GM12878 (cell line): ENCODE measurements around the gene RALGAPA2. TPM values are rescaled to one million over a fixed set of nuclear protein-coding genes. Genes with fewer than 3 reads are reported as not detected.

Experiments
- ATAC-seq: fragments of 200-7000 bp; cut with Tn5 transposase; 3 replicates; pipeline ENCODE4 v1.9.1; 2020; ENCODE audit warnings: mild to moderate bottlenecking, moderate library complexity
- BruUV-seq: library from RNA; stranded (reverse); fragments of 400-500 nt; replicated peaks from 2 replicates; lab custom pipeline; 2021; lab: Mats Ljungman, UMichigan
- CTCF ChIA-PET: fragments of 300-600 bp; sonication (Branson Sonifier 250); formaldehyde crosslinking; extraction: SDS; loops from one replicate; lab custom pipeline; 2021; ENCODE audit warnings: inconsistent platforms; lab: Yijun Ruan, JAX
- POLR2A ChIA-PET: fragments of 350-600 bp; formaldehyde crosslinking; extraction: SDS; loops from one replicate; lab custom pipeline; 2021; ENCODE audit warnings: inconsistent platforms; lab: Charles Lee
- RAD21 ChIA-PET: fragments of 300-600 bp; sonication (Branson Sonifier 250); formaldehyde crosslinking; loops from one replicate; lab custom pipeline; 2023; ENCODE audit warnings: antibody characterized with exemption; ENCODE audit not compliant: unreplicated experiment; lab: Charles Lee
- SMC1A ChIA-PET: fragments of 300-600 bp; sonication (Branson Sonifier 250); formaldehyde crosslinking; loops from one replicate; lab custom pipeline; 2023; ENCODE audit not compliant: unreplicated experiment, uncharacterized antibody; lab: Charles Lee
- DNase-seq: peaks from one replicate; pipeline ENCODE4 v3.0.0-alpha.2; 2011; ENCODE audit warnings: low read depth, low spot score
- FAIRE-seq: peaks from 3 replicates; lab custom pipeline; 2011; peaks lifted over from hg19 to GRCh38; lab: Jason Lieb, UNC
- H2AFZ ChIP-seq: 2 replicates; pipeline ENCODE4 v1.6.0; 2011; ENCODE audit warnings: low read depth, low read length, control low read depth; ENCODE audit not compliant: control insufficient read depth
- H3K27ac ChIP-seq: 2 replicates; pipeline ENCODE4 v1.5.1; 2011; ENCODE audit warnings: control low read depth; ENCODE audit not compliant: control insufficient read depth, insufficient read depth
- H3K27me3 ChIP-seq, 2 experiments: replicated peaks in 1 of 2; 2 replicates each; pipeline versions ENCODE4 v1.6.0 to v1.6.1; 2011; ENCODE audit warnings: low read length in 1 of 2; ENCODE audit not compliant: control insufficient read depth in 2 of 2, insufficient read depth in 2 of 2
- H3K36me3 ChIP-seq, 2 experiments: 2 replicates each; pipeline ENCODE4 v1.5.1; 2011; ENCODE audit warnings: low read length in 1 of 2; ENCODE audit not compliant: control insufficient read depth in 2 of 2, insufficient read depth in 2 of 2
- H3K4me1 ChIP-seq: 2 replicates; pipeline ENCODE4 v1.6.1; 2011; ENCODE audit warnings: mild to moderate bottlenecking, low read length, moderate library complexity, mixed read lengths; ENCODE audit not compliant: control insufficient read depth, insufficient read depth
- H3K4me2 ChIP-seq: 2 replicates; pipeline ENCODE4 v1.6.0; 2011; ENCODE audit warnings: control low read depth; ENCODE audit not compliant: control insufficient read depth, insufficient read depth
- H3K4me3 ChIP-seq: fragments of 200-600 bp; sonication (generic); 2 replicates; pipeline ENCODE4 v1.5.1; 2016
- H3K79me2 ChIP-seq: 2 replicates; pipeline ENCODE4 v1.6.0; 2011; ENCODE audit warnings: low read length; ENCODE audit not compliant: control insufficient read depth, insufficient read depth
- H3K9ac ChIP-seq: 2 replicates; pipeline ENCODE4 v1.8.0; 2011; ENCODE audit warnings: low read length, control low read depth, mixed read lengths; ENCODE audit not compliant: control insufficient read depth, insufficient read depth
- H3K9me3 ChIP-seq: replicated peaks from 3 replicates; pipeline ENCODE4 v1.5.1; 2011; ENCODE audit warnings: mild to moderate bottlenecking, low read length; ENCODE audit not compliant: control insufficient read depth, insufficient read depth
- H4K20me1 ChIP-seq: 2 replicates; pipeline ENCODE4 v1.6.0; 2011; ENCODE audit not compliant: control insufficient read depth, insufficient read depth
- ATF3 ChIP-seq: IDR thresholded peaks from 2 replicates; pipeline ENCODE4 v1.6.1; 2011; ENCODE audit warnings: low read depth, mild to moderate bottlenecking, low read length, moderate library complexity, borderline replicate concordance; ENCODE audit errors: extremely low read depth
- CBFB ChIP-seq: IDR thresholded peaks from 2 replicates; pipeline ENCODE4 v1.6.1; 2016; ENCODE audit warnings: antibody characterized with exemption, low read depth
- CBX3 ChIP-seq: fragments of 200-600 bp; sonication (generic); IDR thresholded peaks from 2 replicates; pipeline ENCODE4 v1.6.1; 2016; ENCODE audit warnings: low read depth, borderline replicate concordance
- FOS ChIP-seq: IDR thresholded peaks from 3 replicates; pipeline ENCODE4 v1.6.1; 2011; ENCODE audit warnings: borderline replicate concordance; ENCODE audit not compliant: insufficient read length; ENCODE audit errors: extremely low read depth
- HCFC1 ChIP-seq: fragments of 150-350 bp; IDR thresholded peaks from 2 replicates; pipeline ENCODE4 v1.6.1; 2014; ENCODE audit warnings: low read length
- MEF2A ChIP-seq: IDR thresholded peaks from 2 replicates; pipeline ENCODE4 v1.6.1; 2011; ENCODE audit warnings: low read depth, mild to moderate bottlenecking, low read length, moderate library complexity; ENCODE audit not compliant: insufficient read depth
- NBN ChIP-seq: fragments of 450-650 bp; IDR thresholded peaks from 2 replicates; pipeline ENCODE4 v1.6.1; 2016
- NFYA ChIP-seq: IDR thresholded peaks from 2 replicates; pipeline ENCODE4 v1.6.1; 2011; ENCODE audit warnings: low read depth, mild to moderate bottlenecking, low read length, improper control_type of control experiment, borderline replicate concordance
- RAD21 ChIP-seq: IDR thresholded peaks from 2 replicates; pipeline ENCODE4 v1.6.1; 2011; ENCODE audit warnings: mild to moderate bottlenecking, low read depth, low read length, moderate library complexity; ENCODE audit not compliant: insufficient read depth
- RB1 ChIP-seq: fragments of 450-650 bp; formaldehyde crosslinking; IDR thresholded peaks from 2 replicates; pipeline ENCODE4 v1.6.1; 2017; ENCODE audit warnings: mild to moderate bottlenecking, borderline replicate concordance
- RCOR1 ChIP-seq: conservative IDR thresholded peaks from 2 replicates; pipeline ENCODE4 v1.6.1; 2012; ENCODE audit warnings: low read depth, low read length, improper control_type of control experiment
- SMAD5 ChIP-seq: IDR thresholded peaks from 2 replicates; pipeline ENCODE4 v1.6.1; 2016; ENCODE audit warnings: antibody characterized with exemption, low read depth
- ZNF622 ChIP-seq: fragments of 450-650 bp; IDR thresholded peaks from 2 replicates; pipeline ENCODE4 v1.6.1; 2017; ENCODE audit warnings: mild to moderate bottlenecking, inconsistent platforms
- WGBS: methylation state at CpG from one replicate; pipeline ENCODE4 v1.1.6; 2016; ENCODE audit warnings: low lambda C conversion rate; ENCODE audit not compliant: insufficient replicate concordance, insufficient coverage; ENCODE audit errors: missing lambda C conversion rate; 5-methylcytosine and 5-hydroxymethylcytosine counted together
- in situ Hi-C: fragments of 300-500 bp; cut with MboI; formaldehyde crosslinking; loops from 9 replicates; pipeline ENCODE4 v1.14.3; 2018; ENCODE audit warnings: mixed read lengths
- intact Hi-C: fragments of 100-400 bp; cut with micrococcal nuclease; formaldehyde crosslinking; loops from one replicate; pipeline ENCODE4 v1.14.2; 2022; ENCODE audit not compliant: unreplicated experiment
- polyA plus RNA-seq, 11 experiments: library from polyadenylated mRNA; depleted of rRNA in 4 of 11; unstranded in 6 of 11; stranded (reverse) in 5 of 11; fragments of >200 nt; fragmentation: Nextera tagmentation in 4 of 11; fragmentation: Illumina TruSeq in 1 of 11; extraction: Ambion mirVana in 4 of 11; extraction: Trizol in 1 of 11; gene quantifications; 1 replicate in 1 of 11; 2 replicates in 10 of 11; pipeline versions ENCODE4 v1.2.1 to v1.2.3, GENCODE V29; 2011 to 2016; ENCODE audit warnings: inconsistent platforms in 2 of 11, missing spikeins in 2 of 11, low read depth in 1 of 11
- total RNA-seq, 4 experiments: library from RNA; depleted of rRNA in 3 of 4; stranded (reverse); fragments of >200 nt in 3 of 4; fragmentation: Illumina TruSeq in 1 of 4; extraction: Trizol in 1 of 4; gene quantifications; 2 replicates each; pipeline versions ENCODE4 v1.2.1 to v1.2.3, GENCODE V29; 2013 to 2021
- TF ChIP-seq, protein P1 (sequence below): fragments of 450-650 bp; formaldehyde crosslinking; IDR thresholded peaks from 2 replicates; pipeline ENCODE4 v1.5.0; 2022; ENCODE audit warnings: mild to moderate bottlenecking, missing genetic modification characterization
- TF ChIP-seq, protein P2 (sequence below): IDR thresholded peaks from 2 replicates; pipeline ENCODE4 v1.6.1; 2012; ENCODE audit warnings: low read depth, low read length, improper control_type of control experiment

RALGAPA2 gene
- total and polyA plus RNA-seq, 10 of the 15 experiments (the other 5 are each of a cell fraction or from before 2014, with no cell fraction given), result 2.9 to 29.4 (median 19.6) TPM

DNA sequence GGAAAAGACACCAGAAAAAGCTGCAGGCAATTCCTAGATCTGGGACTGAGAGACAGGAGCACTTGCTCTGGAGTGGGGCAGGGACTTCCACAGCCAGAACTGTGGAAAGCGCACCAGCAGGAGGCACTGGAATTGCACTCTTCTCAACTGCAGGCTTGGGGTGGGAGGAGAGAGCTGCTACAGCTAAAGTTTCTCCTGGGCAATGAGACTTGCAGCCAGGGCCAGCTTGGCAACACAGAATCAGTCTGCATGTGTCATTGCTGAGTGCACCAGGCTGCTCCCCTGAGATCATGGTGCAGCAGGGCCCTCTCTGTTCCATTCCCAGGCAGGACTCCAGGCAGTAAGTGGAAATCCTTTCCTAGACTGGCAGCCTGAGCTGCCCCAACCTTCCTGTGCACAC, 198.7 kb downstream of the RALGAPA2 start:
- 100% methylated on average over 1 of the region's 1 CpG for WGBS
- no peak for TF ChIP-seq CBX3
- TF ChIP-seq ZNF622, result no peak
- TF ChIP-seq CBFB, result no peak
- no peak for TF ChIP-seq RCOR1
- TF ChIP-seq FOS, result no peak
- no peak for TF ChIP-seq RAD21
- no peak for TF ChIP-seq NBN
- TF ChIP-seq, protein P1, sequence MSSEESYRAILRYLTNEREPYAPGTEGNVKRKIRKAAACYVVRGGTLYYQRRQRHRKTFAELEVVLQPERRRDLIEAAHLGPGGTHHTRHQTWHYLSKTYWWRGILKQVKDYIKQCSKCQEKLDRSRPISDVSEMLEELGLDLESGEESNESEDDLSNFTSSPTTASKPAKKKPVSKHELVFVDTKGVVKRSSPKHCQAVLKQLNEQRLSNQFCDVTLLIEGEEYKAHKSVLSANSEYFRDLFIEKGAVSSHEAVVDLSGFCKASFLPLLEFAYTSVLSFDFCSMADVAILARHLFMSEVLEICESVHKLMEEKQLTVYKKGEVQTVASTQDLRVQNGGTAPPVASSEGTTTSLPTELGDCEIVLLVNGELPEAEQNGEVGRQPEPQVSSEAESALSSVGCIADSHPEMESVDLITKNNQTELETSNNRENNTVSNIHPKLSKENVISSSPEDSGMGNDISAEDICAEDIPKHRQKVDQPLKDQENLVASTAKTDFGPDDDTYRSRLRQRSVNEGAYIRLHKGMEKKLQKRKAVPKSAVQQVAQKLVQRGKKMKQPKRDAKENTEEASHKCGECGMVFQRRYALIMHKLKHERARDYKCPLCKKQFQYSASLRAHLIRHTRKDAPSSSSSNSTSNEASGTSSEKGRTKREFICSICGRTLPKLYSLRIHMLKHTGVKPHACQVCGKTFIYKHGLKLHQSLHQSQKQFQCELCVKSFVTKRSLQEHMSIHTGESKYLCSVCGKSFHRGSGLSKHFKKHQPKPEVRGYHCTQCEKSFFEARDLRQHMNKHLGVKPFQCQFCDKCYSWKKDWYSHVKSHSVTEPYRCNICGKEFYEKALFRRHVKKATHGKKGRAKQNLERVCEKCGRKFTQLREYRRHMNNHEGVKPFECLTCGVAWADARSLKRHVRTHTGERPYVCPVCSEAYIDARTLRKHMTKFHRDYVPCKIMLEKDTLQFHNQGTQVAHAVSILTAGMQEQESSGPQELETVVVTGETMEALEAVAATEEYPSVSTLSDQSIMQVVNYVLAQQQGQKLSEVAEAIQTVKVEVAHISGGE (CRISPR knock-in tag), result no peak
- TF ChIP-seq HCFC1, result no peak
- TF ChIP-seq ATF3, result no peak
- no peak for TF ChIP-seq NFYA
- TF ChIP-seq SMAD5, result no peak
- TF ChIP-seq, protein P2, sequence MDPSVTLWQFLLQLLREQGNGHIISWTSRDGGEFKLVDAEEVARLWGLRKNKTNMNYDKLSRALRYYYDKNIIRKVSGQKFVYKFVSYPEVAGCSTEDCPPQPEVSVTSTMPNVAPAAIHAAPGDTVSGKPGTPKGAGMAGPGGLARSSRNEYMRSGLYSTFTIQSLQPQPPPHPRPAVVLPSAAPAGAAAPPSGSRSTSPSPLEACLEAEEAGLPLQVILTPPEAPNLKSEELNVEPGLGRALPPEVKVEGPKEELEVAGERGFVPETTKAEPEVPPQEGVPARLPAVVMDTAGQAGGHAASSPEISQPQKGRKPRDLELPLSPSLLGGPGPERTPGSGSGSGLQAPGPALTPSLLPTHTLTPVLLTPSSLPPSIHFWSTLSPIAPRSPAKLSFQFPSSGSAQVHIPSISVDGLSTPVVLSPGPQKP, result no peak
- no peak for TF ChIP-seq MEF2A
- TF ChIP-seq RB1, result no peak
- TF ChIP-seq, all 136 proteins: peak for 0
- no peak for FAIRE-seq
- no TSS peak for BruUV-seq
- ChIA-PET POLR2A (no interaction called here), RAD21 (no interaction called here), SMC1A (no interaction called here), CTCF (interaction anchor here (1.5 kb wide), 1 partner anchor 80 kb away, joined by 4 read pairs; no protein-coding TSS in a partner anchor)
- Histone ChIP-seq H2AFZ (no peak overlapping the region), H3K27ac (no peak overlapping the region), H4K20me1 (no peaks in the 10 kb centered on the region), H3K36me3 (peaks cover 0 to 13% of the 10 kb centered on the region in 2 experiments; a peak in 3 of 4 replicates), H3K4me1 (no peaks in the 10 kb centered on the region), H3K4me3 (no peak overlapping the region), H3K9ac (no peak overlapping the region), H3K9me3 (no peaks in the 10 kb centered on the region; the same call in 2 of the 3 replicates), H3K27me3 (no peaks in the 10 kb centered on the region), H3K79me2 (no peaks in the 10 kb centered on the region), H3K4me2 (no peak overlapping the region)
- ATAC-seq, result no peak
- in situ Hi-C loops (no loop called here), intact Hi-C loops (no loop called here)
- DNase-seq, result no peak
